G401.6 (cell line): Measurements from ENCODE around the gene SLC45A2.
"Not testable (repeated sequence)": the region's sequence is repeated elsewhere in the genome, so short reads cannot be mapped to it uniquely, and the experiment has no call there.

ENCODE experiments used
- FAIRE-seq: peaks from 2 replicates; lab custom pipeline; 2012; peaks lifted over from hg19 to GRCh38; lab: Jason Lieb, UNC

SLC45A2 gene

GRCh38 chr5:33921002-33921401 is 63.5 kb downstream of the SLC45A2 start:
- no peak for FAIRE-seq

- FAIRE-seq: not testable (repeated sequence)
These were observed 69.6 kb downstream of the SLC45A2 start for GRCh38 chr5:33914844-33915243.

- FAIRE-seq: not testable (repeated sequence)
These were observed 78.2 kb downstream of the SLC45A2 start for GRCh38 chr5:33906248-33906647.

- FAIRE-seq: no peak
These were observed 79.1 kb downstream of the SLC45A2 start for GRCh38 chr5:33905381-33905780.

GRCh38 chr5:33903118-33903517 is 81.4 kb downstream of the SLC45A2 start:
- no peak for FAIRE-seq

- FAIRE-seq: no peak
These were observed 83.3 kb downstream of the SLC45A2 start for GRCh38 chr5:33901156-33901555.
